ENCODE results near the gene DHRS13.
"Not testable (repeated sequence)": the region's sequence is repeated elsewhere in the genome, so short reads cannot be mapped to it uniquely, and the experiment has no call there.

DHRS13 gene

GRCh38 chr17:28882154-28882895 lies 20.6 kb downstream of the DHRS13 start:
- DNase-seq (ENCODE audit: low spot score), result peak; percentile 64

GRCh38 chr17:28881533-28882056 lies 21.3 kb downstream of the DHRS13 start:
- peak; percentile 40 for DNase-seq (ENCODE audit: low spot score)

- DNase-seq (ENCODE audit: low spot score), result no peak
These were observed 22.3 kb downstream of the DHRS13 start for GRCh38 chr17:28880572-28880945.

GRCh38 chr17:28879886-28880571 lies 22.9 kb downstream of the DHRS13 start:
- DNase-seq (ENCODE audit: low spot score), result peak; percentile 38

GRCh38 chr17:28878981-28879380 lies 23.9 kb downstream of the DHRS13 start:
- peak; percentile 86 for DNase-seq (ENCODE audit: low spot score)

GRCh38 chr17:28878158-28878910 lies 24.5 kb downstream of the DHRS13 start:
- no peak for DNase-seq (ENCODE audit: low spot score)

- DNase-seq (ENCODE audit: low spot score), result not testable (repeated sequence)
These were observed 25.6 kb downstream of the DHRS13 start for GRCh38 chr17:28877150-28877711.

GRCh38 chr17:28875848-28876550 lies 26.9 kb downstream of the DHRS13 start:
- DNase-seq (ENCODE audit: low spot score), result no peak

- DNase-seq (ENCODE audit: low spot score), result no peak
These were observed 28.1 kb downstream of the DHRS13 start for GRCh38 chr17:28874750-28875149.

- DNase-seq (ENCODE audit: low spot score), result no peak
These were observed 29.0 kb downstream of the DHRS13 start for GRCh38 chr17:28873839-28874238.

GRCh38 chr17:28871056-28871579 lies 31.8 kb downstream of the DHRS13 start:
- DNase-seq (ENCODE audit: low spot score), result peak; percentile 39

GRCh38 chr17:28867276-28867675 lies 35.6 kb downstream of the DHRS13 start:
- no peak for DNase-seq (ENCODE audit: low spot score)

- no peak for DNase-seq (ENCODE audit: low spot score)
These were observed 36.7 kb downstream of the DHRS13 start for GRCh38 chr17:28865946-28866752.

GRCh38 chr17:28864991-28865849 lies 37.7 kb downstream of the DHRS13 start:
- DNase-seq (ENCODE audit: low spot score), result no peak

- DNase-seq (ENCODE audit: low spot score), result no peak
These were observed 38.9 kb downstream of the DHRS13 start for GRCh38 chr17:28863953-28864352.

- no peak for DNase-seq (ENCODE audit: low spot score)
These were observed 40.3 kb downstream of the DHRS13 start for GRCh38 chr17:28862561-28862960.

- no peak for DNase-seq (ENCODE audit: low spot score)
These were observed 41.3 kb downstream of the DHRS13 start for GRCh38 chr17:28861393-28862203.

- DNase-seq (ENCODE audit: low spot score), result no peak
These were observed 42.5 kb downstream of the DHRS13 start for GRCh38 chr17:28860363-28860808.

All from D341Med (cell line).